ENCODE results near the gene CELA2B. TPM values are rescaled to one million over a fixed set of nuclear protein-coding genes. Genes with fewer than 3 reads are reported as not detected.

CELA2B gene
- total and polyA plus RNA-seq, 2 of the 8 experiments (the other 6 are each of a cell fraction or from before 2014, with no cell fraction given): not detected

DNA sequence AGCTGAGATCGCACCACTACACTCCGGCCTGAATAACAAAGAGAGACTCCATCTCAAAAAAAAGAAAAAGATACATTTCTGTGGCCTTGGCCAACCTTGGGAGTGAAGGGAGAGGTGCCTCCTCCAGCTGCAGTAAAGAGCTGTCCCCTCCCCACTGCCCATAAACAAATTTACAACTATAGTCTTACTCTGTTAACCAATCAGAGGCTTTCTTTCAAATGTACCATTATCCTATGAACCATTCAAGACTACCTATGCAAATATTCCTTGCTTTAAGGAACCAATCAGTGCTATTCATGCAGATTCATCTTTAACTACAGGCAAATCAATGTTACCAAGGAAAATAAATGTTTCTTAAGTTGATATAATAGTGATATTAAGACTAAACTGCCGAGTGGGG is 1.0 kb downstream of the CELA2B start (continued):
- TF ChIP-seq CHD7 (IDR thresholded peaks at IDR 0.05; ENCODE audit: insufficient replicate concordance, low read length): no peak
- no peak for TF ChIP-seq RXRA (IDR thresholded peaks at IDR 0.05; ENCODE audit: insufficient read depth, low read depth, low read length)
- TF ChIP-seq, protein P1, sequence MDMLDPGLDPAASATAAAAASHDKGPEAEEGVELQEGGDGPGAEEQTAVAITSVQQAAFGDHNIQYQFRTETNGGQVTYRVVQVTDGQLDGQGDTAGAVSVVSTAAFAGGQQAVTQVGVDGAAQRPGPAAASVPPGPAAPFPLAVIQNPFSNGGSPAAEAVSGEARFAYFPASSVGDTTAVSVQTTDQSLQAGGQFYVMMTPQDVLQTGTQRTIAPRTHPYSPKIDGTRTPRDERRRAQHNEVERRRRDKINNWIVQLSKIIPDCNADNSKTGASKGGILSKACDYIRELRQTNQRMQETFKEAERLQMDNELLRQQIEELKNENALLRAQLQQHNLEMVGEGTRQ (IDR thresholded peaks at IDR 0.05; ENCODE audit: low read length): no peak
- TF ChIP-seq KDM4A (IDR thresholded peaks at IDR 0.05; ENCODE audit: low read depth, low read length, severe bottlenecking): no peak
- TF ChIP-seq, protein P2, sequence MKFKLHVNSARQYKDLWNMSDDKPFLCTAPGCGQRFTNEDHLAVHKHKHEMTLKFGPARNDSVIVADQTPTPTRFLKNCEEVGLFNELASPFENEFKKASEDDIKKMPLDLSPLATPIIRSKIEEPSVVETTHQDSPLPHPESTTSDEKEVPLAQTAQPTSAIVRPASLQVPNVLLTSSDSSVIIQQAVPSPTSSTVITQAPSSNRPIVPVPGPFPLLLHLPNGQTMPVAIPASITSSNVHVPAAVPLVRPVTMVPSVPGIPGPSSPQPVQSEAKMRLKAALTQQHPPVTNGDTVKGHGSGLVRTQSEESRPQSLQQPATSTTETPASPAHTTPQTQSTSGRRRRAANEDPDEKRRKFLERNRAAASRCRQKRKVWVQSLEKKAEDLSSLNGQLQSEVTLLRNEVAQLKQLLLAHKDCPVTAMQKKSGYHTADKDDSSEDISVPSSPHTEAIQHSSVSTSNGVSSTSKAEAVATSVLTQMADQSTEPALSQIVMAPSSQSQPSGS (IDR thresholded peaks at IDR 0.05; ENCODE audit: low read length): no peak

Measured in H1 (cell line).